AG09309 (cell line): ENCODE results near the gene APOA5.

ENCODE experiments used
- DNase-seq: peaks from one replicate; pipeline ENCODE4 v3.0.0-alpha.2; 2010; ENCODE audit warnings: low read depth
- H3K4me3 ChIP-seq: 2 replicates; pipeline ENCODE4 v1.5.1; 2011; ENCODE audit warnings: mild to moderate bottlenecking, low read depth, low read length, moderate library complexity; ENCODE audit not compliant: control insufficient read depth
- TF ChIP-seq, protein P1 (sequence below): IDR thresholded peaks from 2 replicates; pipeline ENCODE4 v1.5.1; 2011; ENCODE audit warnings: mild to moderate bottlenecking, low read depth, low read length, inconsistent platforms; ENCODE audit not compliant: insufficient read depth, control insufficient read depth; ENCODE audit errors: missing control alignments

The APOA5 gene

GRCh38 chr11:116790167-116791001 lies 1.3 kb downstream of the APOA5 start:
- TF ChIP-seq, protein P1, sequence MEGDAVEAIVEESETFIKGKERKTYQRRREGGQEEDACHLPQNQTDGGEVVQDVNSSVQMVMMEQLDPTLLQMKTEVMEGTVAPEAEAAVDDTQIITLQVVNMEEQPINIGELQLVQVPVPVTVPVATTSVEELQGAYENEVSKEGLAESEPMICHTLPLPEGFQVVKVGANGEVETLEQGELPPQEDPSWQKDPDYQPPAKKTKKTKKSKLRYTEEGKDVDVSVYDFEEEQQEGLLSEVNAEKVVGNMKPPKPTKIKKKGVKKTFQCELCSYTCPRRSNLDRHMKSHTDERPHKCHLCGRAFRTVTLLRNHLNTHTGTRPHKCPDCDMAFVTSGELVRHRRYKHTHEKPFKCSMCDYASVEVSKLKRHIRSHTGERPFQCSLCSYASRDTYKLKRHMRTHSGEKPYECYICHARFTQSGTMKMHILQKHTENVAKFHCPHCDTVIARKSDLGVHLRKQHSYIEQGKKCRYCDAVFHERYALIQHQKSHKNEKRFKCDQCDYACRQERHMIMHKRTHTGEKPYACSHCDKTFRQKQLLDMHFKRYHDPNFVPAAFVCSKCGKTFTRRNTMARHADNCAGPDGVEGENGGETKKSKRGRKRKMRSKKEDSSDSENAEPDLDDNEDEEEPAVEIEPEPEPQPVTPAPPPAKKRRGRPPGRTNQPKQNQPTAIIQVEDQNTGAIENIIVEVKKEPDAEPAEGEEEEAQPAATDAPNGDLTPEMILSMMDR: no peak
- DNase-seq: no peak
- no peak overlapping the region for H3K4me3 ChIP-seq

- no peak for DNase-seq
- TF ChIP-seq, protein P1: no peak
- H3K4me3 ChIP-seq: no peak overlapping the region
Measured at GRCh38 chr11:116788975-116789374, 2.7 kb downstream of the APOA5 start.

DNA sequence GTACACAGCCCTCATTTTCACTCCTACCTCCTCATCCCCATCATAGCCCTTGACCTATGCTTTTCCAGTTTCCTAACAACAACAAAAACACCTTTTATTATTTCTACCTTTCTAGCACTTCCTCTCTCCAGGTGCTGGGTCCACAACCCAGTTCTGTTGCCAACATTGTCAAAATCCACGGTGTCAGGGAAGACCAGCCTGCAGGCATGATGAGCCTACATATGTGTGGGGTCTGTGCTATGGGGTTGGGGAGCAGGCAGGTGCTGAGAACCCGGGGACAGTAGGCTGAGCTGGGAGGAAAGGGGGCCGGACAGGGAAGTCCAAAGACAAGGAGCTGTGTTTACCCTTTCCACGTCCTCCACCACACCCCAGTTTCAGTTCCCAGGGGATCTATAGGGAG lies 3.1 kb downstream of the APOA5 start:
- no peak for DNase-seq
- TF ChIP-seq, protein P1: no peak
- peak overlapping the region; percentile 56 for H3K4me3 ChIP-seq

- TF ChIP-seq, protein P1: no peak
- DNase-seq: no peak
Measured at GRCh38 chr11:116787786-116788486, 3.7 kb downstream of the APOA5 start, which contains the start of gene ZPR1. TSS of gene ZPR1 (minus strand) at chr11:116788023. CDS start at chr11:116787990, 33 bp downstream.

GRCh38 chr11:116787436-116787785 lies 4.3 kb downstream of the APOA5 start:
- TF ChIP-seq, protein P1: no peak
- DNase-seq: no peak
- H3K4me3 ChIP-seq: peak overlapping the region; percentile 56

More at GRCh38 chr11:116787786-116788486, 3.7 kb downstream of the APOA5 start, which contains the start of gene ZPR1:
- peak within 1 kb of the TSS; percentile 56 for H3K4me3 ChIP-seq

DNA sequence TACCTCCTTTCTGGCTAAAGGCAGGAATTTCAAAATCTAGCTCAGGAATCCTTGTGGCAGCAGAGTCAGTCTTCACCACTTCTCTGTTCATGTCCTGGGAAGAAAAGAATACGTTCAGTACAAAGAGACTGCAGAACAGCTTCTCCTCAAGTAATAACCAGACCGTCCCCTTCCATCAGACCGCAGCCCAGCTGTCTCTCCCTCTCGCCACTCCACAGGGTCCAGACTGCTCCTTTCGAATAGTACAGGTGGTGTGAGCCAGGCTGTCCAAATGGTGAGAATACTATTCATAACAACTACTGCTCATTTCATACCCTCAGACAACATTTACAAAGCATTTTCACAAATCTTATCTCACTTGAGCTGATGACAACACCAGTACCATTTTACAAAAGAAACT lies 4.7 kb downstream of the APOA5 start:
- DNase-seq: no peak
- peak overlapping the region; percentile 56 for H3K4me3 ChIP-seq
- TF ChIP-seq, protein P1: no peak
